Measurements from ENCODE around the gene CA9.

DNA sequence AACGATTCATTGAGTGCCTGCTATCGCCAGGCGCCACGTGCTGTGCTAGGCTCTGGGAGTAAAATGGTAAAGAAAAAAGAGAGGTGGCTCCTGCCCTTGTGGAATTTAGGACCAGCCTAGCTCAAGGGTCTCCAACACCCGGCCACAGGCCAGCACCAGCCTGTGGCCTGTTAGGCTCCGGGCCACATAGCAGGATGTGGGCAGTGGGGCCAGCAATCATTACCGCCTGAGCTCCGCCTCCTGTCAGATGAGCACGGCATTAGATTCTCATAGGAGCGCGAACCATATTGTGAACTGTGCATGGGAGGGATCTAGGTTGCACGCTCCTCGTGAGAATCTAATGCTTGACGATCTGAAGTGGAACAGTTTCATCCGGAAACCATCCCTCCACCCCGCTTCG, 17.4 kb upstream of the CA9 start:
- TF ChIP-seq, protein P1, sequence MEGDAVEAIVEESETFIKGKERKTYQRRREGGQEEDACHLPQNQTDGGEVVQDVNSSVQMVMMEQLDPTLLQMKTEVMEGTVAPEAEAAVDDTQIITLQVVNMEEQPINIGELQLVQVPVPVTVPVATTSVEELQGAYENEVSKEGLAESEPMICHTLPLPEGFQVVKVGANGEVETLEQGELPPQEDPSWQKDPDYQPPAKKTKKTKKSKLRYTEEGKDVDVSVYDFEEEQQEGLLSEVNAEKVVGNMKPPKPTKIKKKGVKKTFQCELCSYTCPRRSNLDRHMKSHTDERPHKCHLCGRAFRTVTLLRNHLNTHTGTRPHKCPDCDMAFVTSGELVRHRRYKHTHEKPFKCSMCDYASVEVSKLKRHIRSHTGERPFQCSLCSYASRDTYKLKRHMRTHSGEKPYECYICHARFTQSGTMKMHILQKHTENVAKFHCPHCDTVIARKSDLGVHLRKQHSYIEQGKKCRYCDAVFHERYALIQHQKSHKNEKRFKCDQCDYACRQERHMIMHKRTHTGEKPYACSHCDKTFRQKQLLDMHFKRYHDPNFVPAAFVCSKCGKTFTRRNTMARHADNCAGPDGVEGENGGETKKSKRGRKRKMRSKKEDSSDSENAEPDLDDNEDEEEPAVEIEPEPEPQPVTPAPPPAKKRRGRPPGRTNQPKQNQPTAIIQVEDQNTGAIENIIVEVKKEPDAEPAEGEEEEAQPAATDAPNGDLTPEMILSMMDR (IDR thresholded peaks at IDR 0.05) = no peak
- no peak for TF ChIP-seq POLR2A (IDR thresholded peaks at IDR 0.05)

All from uterus (tissue), 2 donors.